Tibial artery (tissue), 4 donors: Measurements from ENCODE around the gene GRM7.

Source experiments
- DNase-seq, 2 donors: peaks; one replicate each; pipeline ENCODE4 v3.0.0-alpha.2; 2019
- H3K27ac ChIP-seq, 2 donors: fragments of 200-600 bp; sonication (generic) in 1 of 2; 1 replicate in 1 of 2; 2 replicates in 1 of 2; pipeline ENCODE4 v1.5.1; 2018 to 2019; ENCODE audit warnings: mild to moderate bottlenecking in 1 of 2
- H3K27me3 ChIP-seq, 2 donors: fragments of 200-600 bp; sonication (generic) in 1 of 2; one replicate each; pipeline versions ENCODE4 v1.5.1 to v1.6.0; 2016 to 2019
- H3K36me3 ChIP-seq, 3 donors: fragments of 200-600 bp; sonication (generic) in 2 of 3; one replicate each; pipeline ENCODE4 v1.5.1; 2016 to 2019; ENCODE audit warnings: mild to moderate bottlenecking in 2 of 3
- H3K4me1 ChIP-seq, 4 donors: fragments of 200-600 bp; sonication (generic) in 2 of 4; 1 replicate in 3 of 4; 2 replicates in 1 of 4; pipeline ENCODE4 v1.5.1; 2016 to 2019
- H3K4me3 ChIP-seq, 2 donors: fragments of 200-600 bp; sonication (generic) in 1 of 2; 1 replicate in 1 of 2; 2 replicates in 1 of 2; pipeline ENCODE4 v1.5.1; 2018 to 2019; ENCODE audit warnings: mild to moderate bottlenecking in 2 of 2
- H3K9me3 ChIP-seq, 3 donors: fragments of 200-600 bp; sonication (generic) in 1 of 3; one replicate each; pipeline ENCODE4 v1.5.1; 2016 to 2019
- CTCF ChIP-seq, 2 experiments: fragments of 200-600 bp in 1 of 2; fragments of 450-650 bp in 1 of 2; IDR thresholded peaks; one replicate each; pipeline ENCODE4 v1.5.1; 2017 to 2019; ENCODE audit warnings: antibody characterized with exemption in 2 of 2, mild to moderate bottlenecking in 1 of 2, moderate library complexity in 1 of 2
- intact Hi-C: fragments of 100-400 bp; cut with DNase I; formaldehyde crosslinking; loops from one replicate; pipeline ENCODE4 v1.15.0; 2023; ENCODE audit warnings: low total_unique reads

Gene GRM7

GRCh38 chr3:7062714-7063113, 201.8 kb downstream of the GRM7 start:
- no peak for DNase-seq
- no peaks in the 10 kb centered on the region for H3K4me1 ChIP-seq
- no peaks in the 10 kb centered on the region for H3K27me3 ChIP-seq
- no peaks in the 10 kb centered on the region for H3K9me3 ChIP-seq
- TF ChIP-seq CTCF (IDR thresholded peaks at IDR 0.05), result no peak
- no peaks in the 10 kb centered on the region for H3K36me3 ChIP-seq
- no peak overlapping the region for H3K4me3 ChIP-seq
- intact Hi-C loops, result no loop called here
- no peak overlapping the region for H3K27ac ChIP-seq

- intact Hi-C loops, result no loop called here
- Histone ChIP-seq H3K36me3 (no peaks in the 10 kb centered on the region), H3K9me3 (no peaks in the 10 kb centered on the region), H3K4me3 (no peak overlapping the region), H3K27ac (no peak overlapping the region), H3K27me3 (no peaks in the 10 kb centered on the region), H3K4me1 (no peaks in the 10 kb centered on the region)
- DNase-seq, result no peak
- TF ChIP-seq CTCF (IDR thresholded peaks at IDR 0.05), result no peak
These were observed 209.5 kb downstream of the GRM7 start for GRCh38 chr3:7070461-7070860.

DNA sequence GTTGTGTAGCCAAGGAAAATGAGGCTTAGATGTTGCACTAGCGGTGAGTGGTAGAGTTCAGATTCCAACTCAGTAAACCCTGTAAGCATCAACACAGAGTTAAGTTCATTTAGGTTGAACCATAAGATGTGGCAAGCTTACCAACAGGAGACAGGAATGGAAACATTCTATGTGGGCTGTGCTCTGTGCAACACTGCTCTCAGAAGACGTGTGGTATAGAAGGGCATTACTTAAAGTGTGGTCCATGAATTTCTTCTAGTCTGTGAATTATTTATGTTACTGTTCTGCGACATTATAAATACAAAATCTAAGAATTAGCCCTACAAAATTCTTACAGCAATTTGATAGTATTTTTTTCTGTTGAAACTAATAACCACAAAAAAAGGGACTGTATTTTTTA, 213.3 kb downstream of the GRM7 start:
- no peak for TF ChIP-seq CTCF (IDR thresholded peaks at IDR 0.05)
- no peaks in the 10 kb centered on the region for H3K4me1 ChIP-seq
- H3K27ac ChIP-seq, result no peak overlapping the region
- intact Hi-C loops, result no loop called here
- H3K36me3 ChIP-seq, result no peaks in the 10 kb centered on the region
- no peak for DNase-seq
- no peaks in the 10 kb centered on the region for H3K9me3 ChIP-seq
- H3K27me3 ChIP-seq, result no peaks in the 10 kb centered on the region
- no peak overlapping the region for H3K4me3 ChIP-seq

- Histone ChIP-seq H3K36me3 (no peaks in the 10 kb centered on the region), H3K9me3 (no peaks in the 10 kb centered on the region), H3K27ac (no peak overlapping the region), H3K4me1 (no peaks in the 10 kb centered on the region), H3K27me3 (no peaks in the 10 kb centered on the region), H3K4me3 (no peak overlapping the region)
- no peak for DNase-seq
- no peak for TF ChIP-seq CTCF (IDR thresholded peaks at IDR 0.05)
- intact Hi-C loops, result no loop called here
These were observed 214.2 kb downstream of the GRM7 start for GRCh38 chr3:7075117-7075516.

- no peak for TF ChIP-seq CTCF (IDR thresholded peaks at IDR 0.05)
- Histone ChIP-seq H3K4me1 (no peaks in the 10 kb centered on the region), H3K36me3 (no peaks in the 10 kb centered on the region), H3K27ac (no peak overlapping the region), H3K4me3 (no peak overlapping the region), H3K9me3 (no peaks in the 10 kb centered on the region), H3K27me3 (no peaks in the 10 kb centered on the region)
- no peak for DNase-seq
- intact Hi-C loops, result no loop called here
These were observed 215.0 kb downstream of the GRM7 start for GRCh38 chr3:7075901-7076300.

DNA sequence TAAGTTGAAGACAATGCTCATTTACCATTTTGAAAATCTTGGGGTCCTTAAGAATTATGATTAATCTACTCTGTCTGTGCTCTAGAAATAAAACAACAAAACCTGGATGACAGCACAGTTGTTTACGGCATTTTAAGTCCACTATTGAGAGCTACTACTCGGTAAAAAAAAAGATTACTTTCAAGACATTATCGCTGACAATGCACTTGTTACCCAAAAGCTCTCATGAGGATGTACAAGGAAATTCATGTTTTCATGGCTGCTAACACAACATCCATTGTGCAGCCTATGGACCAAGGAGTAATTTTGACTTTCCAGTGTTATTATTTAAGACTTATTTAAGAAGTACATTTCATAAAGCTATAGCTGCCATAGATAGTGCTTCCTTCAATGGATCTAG, 221.3 kb downstream of the GRM7 start:
- TF ChIP-seq CTCF (IDR thresholded peaks at IDR 0.05), result no peak
- Histone ChIP-seq H3K4me3 (no peak overlapping the region), H3K9me3 (no peaks in the 10 kb centered on the region), H3K36me3 (no peaks in the 10 kb centered on the region), H3K27ac (no peak overlapping the region), H3K4me1 (no peaks in the 10 kb centered on the region), H3K27me3 (no peaks in the 10 kb centered on the region)
- intact Hi-C loops, result no loop called here
- DNase-seq, result no peak
